NCI-H510A (cell line): ENCODE results near the gene OR52K2.
"Not testable (repeated sequence)": the region's sequence is repeated elsewhere in the genome, so short reads cannot be mapped to it uniquely, and the experiment has no call there.

Experiments used
- DNase-seq: peaks from one replicate; lab custom pipeline; 2025; lab: John Stamatoyannopoulos, UW

Gene OR52K2

DNA sequence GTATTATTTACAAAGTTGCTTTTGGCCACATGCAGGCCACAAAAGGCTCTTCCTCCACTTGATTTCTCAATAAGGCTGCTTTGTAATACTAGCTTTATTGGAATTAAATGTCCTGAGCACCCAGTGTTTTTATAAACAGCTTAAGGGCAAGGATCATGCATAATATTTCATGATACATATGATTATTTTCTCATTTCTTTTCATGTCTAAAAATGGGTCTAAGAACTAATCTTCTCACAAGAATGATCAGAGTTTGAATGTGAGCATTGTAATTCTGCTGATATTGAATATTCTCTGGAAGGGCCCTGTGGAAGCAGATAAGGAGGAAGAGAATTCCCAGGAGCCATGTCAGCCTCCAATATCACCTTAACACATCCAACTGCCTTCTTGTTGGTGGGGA, at the start of gene OR52K2:
TSS of gene OR52K2 (plus strand) at position 301 of the 400 bp plus-strand sequence. CDS start at position 346, 45 bp downstream.
- DNase-seq = no peak

DNA sequence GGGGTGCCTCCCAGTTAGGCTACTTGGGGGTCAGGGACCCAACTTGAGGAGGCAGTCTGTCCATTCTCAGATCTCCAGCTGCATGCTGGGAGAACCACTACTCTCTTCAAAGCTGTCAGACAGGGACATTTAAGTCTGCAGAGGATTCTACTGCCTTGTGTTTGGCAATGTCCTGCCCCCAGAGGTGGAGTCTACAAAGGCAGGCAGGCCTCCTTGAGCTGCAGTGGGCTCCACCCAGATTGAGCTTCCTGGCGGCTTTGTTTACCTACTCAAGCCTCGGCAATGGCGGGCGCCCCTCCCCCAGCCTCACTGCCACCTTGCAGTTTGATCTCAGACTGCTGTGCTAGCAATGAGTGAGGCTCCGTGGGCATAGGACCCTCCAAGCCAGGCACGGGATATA, 42.9 kb upstream of the OR52K2 start:
- DNase-seq = not testable (repeated sequence)

DNA sequence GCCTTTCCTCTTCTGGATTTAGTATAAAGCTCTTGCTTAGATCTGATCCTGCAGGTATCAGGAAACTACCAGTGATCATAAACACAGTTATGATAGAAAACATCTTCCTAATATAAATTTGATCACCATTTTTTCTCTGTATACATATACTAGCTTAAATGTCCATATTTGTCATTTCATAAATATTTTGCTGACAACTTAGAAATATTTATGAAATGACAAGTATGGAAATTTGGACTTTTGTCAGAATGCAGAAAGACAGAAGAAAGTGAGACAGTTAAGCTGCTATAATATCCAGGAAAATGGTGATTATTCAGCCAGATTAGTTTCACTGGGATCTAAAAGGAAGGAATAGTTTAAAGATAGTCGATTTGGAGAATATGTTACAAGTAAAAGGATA, 32.8 kb upstream of the OR52K2 start:
- DNase-seq = no peak

DNA sequence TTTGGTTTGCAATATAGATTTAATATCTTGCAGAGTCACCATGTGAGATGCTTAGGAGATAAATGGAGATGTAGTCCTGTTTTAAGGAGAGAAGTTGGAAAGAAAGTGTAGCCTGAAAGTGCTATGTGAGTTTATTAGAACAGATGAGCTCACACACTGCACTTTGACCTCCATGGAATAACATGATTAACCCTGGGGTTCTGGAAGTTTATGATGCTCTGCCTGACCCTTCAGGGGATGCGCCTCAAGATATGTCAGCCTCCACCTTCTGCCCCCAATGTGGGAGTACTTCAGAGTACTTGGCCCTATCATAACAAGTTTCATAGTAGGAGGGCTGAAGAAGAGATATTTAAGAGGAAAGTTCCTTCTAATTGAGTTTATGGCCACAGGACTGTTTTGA, 32.3 kb upstream of the OR52K2 start:
- DNase-seq = no peak

DNA sequence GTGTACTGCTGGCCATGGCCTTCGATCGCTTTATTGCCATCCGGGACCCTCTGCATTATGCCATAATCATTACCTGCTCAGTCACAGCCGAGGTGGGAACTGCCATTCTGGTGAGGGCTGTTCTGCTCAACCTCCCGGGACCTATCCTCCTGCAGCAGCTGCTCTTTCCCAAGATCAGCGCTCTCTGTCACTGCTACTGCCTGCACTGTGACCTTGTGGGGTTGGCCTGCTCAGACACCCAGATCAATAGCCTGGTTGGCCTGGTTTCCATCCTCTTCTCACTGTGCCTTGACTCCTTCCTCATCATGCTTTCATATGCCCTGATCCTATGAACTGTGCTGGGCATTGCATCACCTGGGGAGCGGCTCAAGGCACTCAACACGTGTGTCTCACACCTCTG, 30.7 kb upstream of the OR52K2 start:
- DNase-seq = no peak

DNA sequence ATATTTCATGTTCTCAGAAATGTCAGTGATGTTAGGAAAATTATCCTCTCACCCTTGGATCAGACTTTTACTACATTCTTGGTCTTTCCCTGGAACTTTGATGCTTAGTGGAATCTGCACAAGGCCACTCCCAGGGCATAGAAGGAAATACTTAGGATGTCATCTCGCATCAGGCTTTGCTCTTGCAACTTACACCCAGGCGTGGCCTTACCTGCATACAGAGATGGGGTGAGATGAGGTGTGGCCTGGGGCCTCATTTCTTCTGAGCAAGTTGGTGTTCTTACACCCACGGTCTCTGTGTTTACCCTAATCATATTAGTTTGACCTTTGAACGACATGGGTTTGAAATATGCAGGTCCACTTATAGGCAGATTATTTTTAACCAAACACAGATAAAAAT, 19.0 kb upstream of the OR52K2 start:
- no peak for DNase-seq

- DNase-seq = no peak
These were observed 15.2 kb upstream of the OR52K2 start for GRCh38 chr11:4433856-4434255.

GRCh38 chr11:4436411-4436810, 12.7 kb upstream of the OR52K2 start:
- DNase-seq = no peak

DNA sequence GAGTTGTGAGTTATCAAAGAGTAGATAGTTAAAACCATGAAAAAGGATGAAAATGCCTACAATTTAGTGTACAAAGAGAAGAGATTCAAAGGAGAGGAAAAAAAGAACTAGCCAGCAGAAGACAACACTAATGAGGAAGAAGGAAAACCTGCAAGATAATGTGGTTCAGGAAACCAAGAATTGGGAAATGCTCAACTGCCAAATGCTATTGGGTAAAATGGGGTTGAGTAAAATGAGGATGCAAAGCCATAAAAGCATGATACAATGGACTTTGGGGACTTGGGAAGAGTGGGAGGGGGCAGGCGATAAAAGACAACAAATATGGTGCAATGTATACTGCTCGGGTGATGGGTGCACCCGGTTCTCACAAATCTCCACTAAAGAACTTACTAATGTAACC, 7.6 kb upstream of the OR52K2 start:
- no peak for DNase-seq

DNA sequence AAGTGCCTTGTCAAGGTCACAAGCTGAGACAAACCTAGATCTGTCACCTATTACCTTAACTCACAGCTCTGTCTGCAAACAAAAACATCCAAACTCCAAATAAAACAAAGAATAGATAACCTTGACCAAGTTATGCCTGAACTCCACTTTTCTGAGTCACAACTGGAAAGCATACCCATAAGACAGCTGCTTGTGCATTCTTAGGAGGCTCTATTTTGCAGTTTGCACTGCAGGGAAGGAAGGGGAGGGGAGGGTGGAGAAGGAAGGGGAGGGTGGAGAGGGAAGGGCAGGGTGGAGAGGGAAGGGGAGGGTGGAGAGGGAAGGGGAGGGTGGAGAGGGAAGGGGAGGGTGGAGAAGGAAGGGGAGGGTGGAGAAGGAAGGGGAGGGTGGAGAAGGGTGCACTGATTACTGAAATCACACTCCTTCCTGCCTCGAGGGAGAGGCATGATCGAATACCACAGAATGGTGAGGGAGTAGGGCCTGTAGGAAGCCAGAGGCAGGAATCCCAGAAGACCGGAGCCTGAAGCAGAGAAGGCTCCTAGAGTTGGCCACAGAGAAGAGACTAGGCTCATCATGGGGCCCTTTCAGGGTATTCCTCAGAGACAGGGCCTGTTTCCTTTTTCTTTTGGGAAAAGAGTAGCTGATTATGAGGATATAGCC, 5.7 kb upstream of the OR52K2 start:
- DNase-seq = no peak

- no peak for DNase-seq
These were observed 4.0 kb downstream of the OR52K2 start for GRCh38 chr11:4453118-4453517.

DNA sequence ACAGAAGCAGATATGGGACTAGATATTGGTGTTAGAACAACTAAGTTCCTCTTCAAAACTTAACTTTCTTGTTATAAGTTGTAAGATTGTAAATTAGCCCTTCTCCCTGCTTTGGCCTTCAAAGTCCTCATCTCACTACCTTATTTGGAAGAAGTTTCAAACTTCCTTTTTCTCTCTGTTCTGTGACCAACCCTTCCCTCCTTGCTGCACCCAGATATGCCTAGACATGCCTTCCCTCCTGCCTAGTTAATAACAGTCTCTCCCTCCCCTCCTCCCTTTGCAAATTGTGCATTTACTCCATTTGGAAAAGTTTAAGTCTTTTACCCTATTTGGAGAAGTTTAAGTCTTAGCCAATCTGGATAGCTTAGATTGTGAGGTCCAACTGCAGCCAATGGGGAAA, 4.9 kb downstream of the OR52K2 start:
- DNase-seq = no peak

DNA sequence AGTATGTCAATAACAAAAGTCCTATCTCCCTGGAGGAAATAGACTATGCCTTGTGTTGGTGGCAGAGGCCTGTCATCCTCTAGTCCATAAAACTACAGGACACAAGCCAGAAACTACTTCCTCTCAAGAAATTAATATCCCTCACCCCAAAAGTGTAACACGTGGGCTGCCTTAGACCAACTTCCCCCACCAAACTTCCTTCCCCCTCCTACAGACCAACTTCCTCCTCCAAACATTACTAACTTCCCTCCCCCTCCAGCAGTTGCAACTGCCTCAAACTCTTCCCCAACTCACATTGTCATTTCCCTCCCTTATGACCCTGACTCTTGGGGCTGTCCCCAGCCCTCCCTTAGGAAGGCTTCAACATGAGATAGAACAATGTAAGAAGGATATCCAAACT, 6.3 kb downstream of the OR52K2 start:
- no peak for DNase-seq

DNA sequence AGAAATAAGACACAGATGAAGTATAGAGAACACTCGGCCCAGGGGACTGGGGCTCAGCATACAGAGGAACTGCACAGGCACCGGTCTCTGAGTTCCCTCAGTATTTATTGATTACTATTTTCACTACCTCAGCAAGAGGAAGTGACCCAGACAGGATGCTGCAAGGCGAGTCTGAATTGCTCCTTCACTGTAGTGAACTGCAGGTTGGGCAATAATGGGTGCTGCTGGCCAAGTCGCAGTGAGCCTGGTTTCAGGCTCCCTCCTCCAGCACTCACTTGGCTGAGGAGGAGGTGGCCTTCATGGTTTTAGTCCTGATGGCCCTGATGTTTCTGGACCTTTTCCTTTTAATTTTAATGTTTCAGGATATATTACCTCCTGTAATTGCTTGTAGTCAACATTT, 10.4 kb downstream of the OR52K2 start:
- no peak for DNase-seq

GRCh38 chr11:4460151-4460550, 11.1 kb downstream of the OR52K2 start:
- no peak for DNase-seq

- DNase-seq = no peak
These were observed 15.4 kb downstream of the OR52K2 start for GRCh38 chr11:4464216-4465159.

DNA sequence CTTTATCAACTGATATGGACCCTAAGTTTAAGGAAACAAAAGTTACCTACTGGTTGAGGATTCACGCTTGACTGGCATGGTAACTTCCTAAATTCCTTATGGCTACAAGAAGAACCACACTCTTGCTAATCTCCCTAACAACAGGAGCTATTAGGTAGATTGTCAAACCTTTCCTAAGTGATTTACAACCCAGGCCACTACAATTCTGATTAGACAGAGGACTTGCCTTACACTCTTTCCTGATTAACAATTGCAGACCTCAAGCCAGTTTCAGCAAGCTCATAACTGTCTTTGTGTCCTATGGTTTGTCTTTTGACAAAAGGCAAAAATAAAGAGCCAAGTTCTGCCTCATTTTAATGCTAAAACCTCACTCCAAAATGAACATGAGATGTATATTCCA, 16.3 kb downstream of the OR52K2 start:
- no peak for DNase-seq

- no peak for DNase-seq
These were observed 17.2 kb downstream of the OR52K2 start for GRCh38 chr11:4466131-4466870.

DNA sequence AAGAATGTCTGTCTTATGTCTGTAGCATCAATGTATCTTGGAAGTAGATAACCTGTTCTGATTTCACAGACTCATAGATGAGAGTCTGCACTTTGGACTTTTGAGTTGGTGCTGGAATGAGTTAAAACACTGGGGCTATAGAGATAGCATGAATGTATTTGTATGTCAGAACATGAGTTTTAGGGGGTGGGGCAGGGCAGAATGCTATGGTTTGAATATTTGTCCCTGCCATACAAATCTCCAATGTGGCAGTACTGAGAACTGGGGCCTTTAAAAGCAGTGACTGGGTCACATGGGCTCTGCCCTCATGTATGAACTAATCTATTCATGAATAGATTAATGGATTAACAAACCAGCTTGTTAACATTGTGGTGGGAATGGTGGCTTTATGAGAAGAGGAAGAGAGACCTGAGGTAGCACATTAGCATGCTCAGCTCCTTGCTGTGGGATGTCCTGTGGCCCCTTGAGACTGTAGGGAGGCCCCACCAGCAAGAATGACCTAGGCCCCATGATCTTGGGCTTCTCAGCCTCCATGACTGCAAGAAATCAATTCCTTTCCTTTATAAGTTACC, 17.9 kb downstream of the OR52K2 start:
- DNase-seq = no peak

GRCh38 chr11:4467811-4468606, 18.9 kb downstream of the OR52K2 start:
- DNase-seq = no peak

DNA sequence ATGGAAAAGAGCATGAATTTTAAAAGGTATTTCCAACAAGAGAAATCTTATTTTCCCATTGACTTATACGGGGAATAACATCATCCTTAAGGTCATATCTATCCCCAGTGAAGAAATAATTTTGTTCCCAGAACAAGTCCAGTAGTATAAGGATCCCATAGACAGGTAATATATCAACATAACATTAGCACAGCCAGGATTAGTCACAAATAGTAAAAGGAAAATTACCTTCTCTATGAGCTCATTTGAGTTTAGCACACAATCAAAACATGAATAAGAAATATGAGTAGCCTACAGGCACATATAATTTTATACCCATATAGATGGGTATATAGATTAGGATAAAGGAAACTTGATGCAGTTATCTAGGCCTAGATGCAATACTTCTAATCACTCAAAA, 30.5 kb downstream of the OR52K2 start:
- DNase-seq = no peak
